Measurements from ENCODE around the gene PDLIM5. TPM values are rescaled to one million over a fixed set of nuclear protein-coding genes. Genes with fewer than 3 reads are reported as not detected.

Gene PDLIM5
- total RNA-seq, 2 donors from 2014 or later: 16.3 to 22.7 TPM

DNA sequence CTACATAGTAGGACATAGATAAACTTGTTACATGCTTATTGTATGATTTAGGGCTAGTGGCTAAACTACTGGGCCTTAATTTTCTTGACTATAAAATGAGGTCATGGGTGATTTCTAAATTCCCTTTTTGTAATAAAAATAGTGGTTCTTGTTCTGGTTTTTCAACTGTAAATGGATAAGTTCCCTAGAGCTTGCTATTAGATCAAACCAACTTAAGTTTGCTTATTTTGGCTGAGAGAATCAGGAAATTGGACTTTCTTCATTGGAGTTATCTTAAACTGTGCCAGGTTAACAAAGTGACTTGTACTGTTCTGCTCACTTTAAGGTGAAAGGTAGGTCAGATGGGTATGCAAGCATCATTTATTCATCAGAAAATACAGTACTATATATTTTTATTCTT, 78.3 kb downstream of the PDLIM5 start:
- H3K36me3 Mint-ChIP-seq (ENCODE audit: low read depth): peaks cover 4% of the 10 kb centered on the region
- no peaks in the 10 kb centered on the region for H3K4me1 Mint-ChIP-seq
- H3K4me3 Mint-ChIP-seq: no peak overlapping the region
- ATAC-seq (replicated peaks): no peak
- H3K27ac Mint-ChIP-seq: no peak overlapping the region
- no peaks in the 10 kb centered on the region for H3K9me3 Mint-ChIP-seq
- no peaks in the 10 kb centered on the region for H3K27me3 Mint-ChIP-seq

DNA sequence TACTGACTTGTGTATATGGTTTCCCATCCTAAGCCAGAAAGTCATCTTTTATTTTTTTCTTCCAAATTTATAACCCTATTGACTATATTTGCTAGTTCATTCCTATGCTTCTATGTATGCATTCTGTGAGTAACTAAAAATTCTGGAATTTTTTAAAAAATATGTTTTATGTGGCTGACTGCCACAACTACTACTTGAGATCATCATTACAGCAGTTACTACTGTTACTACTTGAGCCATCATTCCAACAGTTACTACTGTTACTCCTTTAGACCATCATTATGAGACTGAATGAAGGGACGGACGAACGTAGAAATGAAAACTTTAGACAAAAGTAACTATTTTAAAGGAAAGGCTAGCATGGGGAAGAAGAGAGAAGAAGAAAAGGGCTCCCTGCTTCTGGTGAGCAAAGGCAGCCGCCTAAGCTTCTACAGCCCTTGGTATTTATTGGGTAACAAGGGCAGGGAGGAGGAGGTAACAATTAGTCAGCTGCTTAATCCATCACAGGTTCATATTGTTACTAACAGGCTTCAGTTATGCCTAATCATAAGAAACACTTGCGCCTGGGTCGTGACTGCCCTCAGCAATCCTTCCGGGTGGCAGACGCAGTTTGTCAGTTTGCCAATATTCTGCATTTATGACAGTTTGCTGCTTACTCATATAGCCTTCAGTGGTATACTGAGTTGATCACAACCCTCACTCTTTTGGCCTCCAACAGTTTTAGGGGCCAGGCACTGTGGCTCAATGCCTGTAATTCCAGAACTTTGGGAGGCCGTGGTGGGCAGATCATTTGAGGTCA, 80.4 kb downstream of the PDLIM5 start:
- peaks cover 3% of the 10 kb centered on the region for H3K36me3 Mint-ChIP-seq (ENCODE audit: low read depth)
- H3K4me1 Mint-ChIP-seq: no peaks in the 10 kb centered on the region
- no peak for ATAC-seq (replicated peaks)
- H3K27ac Mint-ChIP-seq: no peak overlapping the region
- H3K9me3 Mint-ChIP-seq: no peaks in the 10 kb centered on the region
- H3K27me3 Mint-ChIP-seq: no peaks in the 10 kb centered on the region
- no peak overlapping the region for H3K4me3 Mint-ChIP-seq

DNA sequence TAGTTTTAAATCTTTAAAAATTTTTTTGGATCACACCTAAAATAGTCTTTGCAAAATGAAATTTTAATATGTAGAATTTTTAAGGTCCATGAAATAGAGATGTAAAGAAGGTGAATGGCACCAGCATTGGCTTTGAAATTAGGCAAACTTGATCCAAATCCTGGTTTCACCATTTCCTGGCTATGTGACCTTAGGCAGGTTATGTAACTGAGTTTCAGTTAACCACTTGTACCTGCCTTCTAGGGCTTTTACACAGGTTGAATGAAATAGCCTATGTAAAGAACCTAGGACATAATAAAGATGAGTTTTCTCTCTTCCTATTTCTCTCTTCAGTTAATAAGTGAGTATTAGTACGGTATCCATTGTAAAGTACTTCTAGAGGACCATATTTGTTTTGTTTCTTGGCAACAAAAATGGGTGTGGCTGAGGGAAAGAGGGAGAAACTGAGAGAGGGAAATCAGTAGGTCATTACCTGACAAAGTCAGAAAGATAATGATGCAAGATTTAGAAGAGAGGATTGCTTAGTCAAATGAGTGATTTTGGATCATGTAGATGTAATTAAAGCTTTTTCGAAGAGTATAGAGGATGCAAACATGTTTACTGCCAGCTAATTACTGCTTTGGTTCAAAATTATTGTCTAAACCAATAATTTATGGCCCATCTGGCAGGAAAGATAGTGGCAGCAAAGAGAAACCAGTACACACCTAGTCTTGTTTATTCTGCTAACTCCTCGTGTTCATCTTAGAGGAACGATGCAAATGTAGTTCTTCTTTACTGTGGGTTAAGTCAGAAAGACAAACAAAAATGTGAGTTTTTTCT, 81.9 kb downstream of the PDLIM5 start:
- no peak overlapping the region for H3K27ac Mint-ChIP-seq
- ATAC-seq (replicated peaks): no peak
- no peaks in the 10 kb centered on the region for H3K36me3 Mint-ChIP-seq (ENCODE audit: low read depth)

DNA sequence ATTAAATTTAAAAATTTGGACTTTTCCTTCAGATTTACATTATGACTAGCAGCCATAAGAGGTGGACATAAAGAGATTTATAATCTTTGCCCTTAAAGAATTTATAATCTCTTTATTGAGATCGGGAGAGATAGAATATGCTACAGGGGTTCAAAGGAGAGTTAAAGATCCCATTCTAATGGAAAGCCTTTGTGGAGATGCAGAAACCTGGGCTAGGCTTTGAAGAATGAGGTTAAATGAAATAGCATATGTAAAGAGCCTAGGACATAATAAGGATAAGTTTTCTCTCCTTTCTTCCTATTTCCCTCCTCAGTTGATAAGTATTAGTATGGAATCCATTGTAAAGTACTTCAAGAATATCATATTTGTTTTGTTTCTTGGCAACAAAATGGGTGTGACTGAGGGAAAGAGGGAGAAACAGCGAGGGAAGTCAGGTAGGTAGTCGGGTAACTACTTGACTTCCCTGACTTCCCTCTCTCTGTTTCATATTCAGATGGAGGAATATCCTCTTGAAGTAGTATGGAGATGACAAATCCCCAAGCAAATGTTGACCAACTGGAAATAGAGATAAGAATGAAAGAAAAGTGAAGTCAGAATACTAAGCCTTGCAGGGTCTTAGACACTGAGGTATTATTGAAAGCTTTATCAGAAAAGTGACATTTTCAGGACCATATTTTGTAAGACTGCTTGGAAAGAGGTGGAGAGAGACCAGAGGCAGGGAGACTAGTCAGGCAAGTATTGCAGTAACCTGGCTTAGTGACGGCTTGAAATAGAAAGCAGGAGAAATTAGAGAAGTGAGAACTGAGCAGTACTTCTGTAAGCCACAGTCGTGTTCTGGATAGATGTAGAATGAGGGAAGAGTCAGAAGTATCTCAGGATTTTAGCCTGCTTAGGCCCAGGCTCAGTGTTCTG, 82.9 kb downstream of the PDLIM5 start:
- H3K27ac Mint-ChIP-seq: no peak overlapping the region
- H3K36me3 Mint-ChIP-seq (ENCODE audit: low read depth): no peaks in the 10 kb centered on the region
- no peak for ATAC-seq (replicated peaks)
- peaks cover 4% of the 10 kb centered on the region for H3K4me1 Mint-ChIP-seq
- H3K4me3 Mint-ChIP-seq: no peak overlapping the region
- no peaks in the 10 kb centered on the region for H3K27me3 Mint-ChIP-seq
- H3K9me3 Mint-ChIP-seq: no peaks in the 10 kb centered on the region

More for the DNA sequence above, 81.9 kb downstream of the PDLIM5 start:
- H3K4me3 Mint-ChIP-seq: no peak overlapping the region
- H3K4me1 Mint-ChIP-seq: no peaks in the 10 kb centered on the region
- H3K27me3 Mint-ChIP-seq: no peaks in the 10 kb centered on the region
- no peaks in the 10 kb centered on the region for H3K9me3 Mint-ChIP-seq

DNA sequence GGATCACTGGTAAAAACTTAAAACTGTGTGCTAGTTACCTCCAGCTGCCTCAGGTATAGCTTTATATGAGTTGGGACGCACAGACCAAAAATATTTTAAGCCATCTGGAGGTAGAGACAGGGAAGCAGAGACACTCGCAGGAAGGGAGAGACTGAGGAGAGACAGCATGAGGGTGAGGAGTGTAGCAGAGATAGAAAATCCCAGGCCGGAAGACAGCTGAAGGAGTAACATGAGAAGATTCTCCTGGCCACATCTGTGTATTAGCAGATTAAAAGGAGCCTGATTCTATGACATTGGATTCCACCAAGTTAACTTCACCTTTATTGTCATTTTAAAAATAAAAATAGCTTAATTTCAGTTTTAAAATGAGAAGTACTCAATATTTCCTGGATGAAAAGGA, 84.3 kb downstream of the PDLIM5 start:
- Mint-ChIP-seq H3K27me3 (no peaks in the 10 kb centered on the region), H3K36me3 (ENCODE audit: low read depth) (no peaks in the 10 kb centered on the region), H3K4me3 (no peak overlapping the region), H3K27ac (no peak overlapping the region), H3K9me3 (no peaks in the 10 kb centered on the region), H3K4me1 (peaks cover 10% of the 10 kb centered on the region)
- ATAC-seq (replicated peaks): no peak

DNA sequence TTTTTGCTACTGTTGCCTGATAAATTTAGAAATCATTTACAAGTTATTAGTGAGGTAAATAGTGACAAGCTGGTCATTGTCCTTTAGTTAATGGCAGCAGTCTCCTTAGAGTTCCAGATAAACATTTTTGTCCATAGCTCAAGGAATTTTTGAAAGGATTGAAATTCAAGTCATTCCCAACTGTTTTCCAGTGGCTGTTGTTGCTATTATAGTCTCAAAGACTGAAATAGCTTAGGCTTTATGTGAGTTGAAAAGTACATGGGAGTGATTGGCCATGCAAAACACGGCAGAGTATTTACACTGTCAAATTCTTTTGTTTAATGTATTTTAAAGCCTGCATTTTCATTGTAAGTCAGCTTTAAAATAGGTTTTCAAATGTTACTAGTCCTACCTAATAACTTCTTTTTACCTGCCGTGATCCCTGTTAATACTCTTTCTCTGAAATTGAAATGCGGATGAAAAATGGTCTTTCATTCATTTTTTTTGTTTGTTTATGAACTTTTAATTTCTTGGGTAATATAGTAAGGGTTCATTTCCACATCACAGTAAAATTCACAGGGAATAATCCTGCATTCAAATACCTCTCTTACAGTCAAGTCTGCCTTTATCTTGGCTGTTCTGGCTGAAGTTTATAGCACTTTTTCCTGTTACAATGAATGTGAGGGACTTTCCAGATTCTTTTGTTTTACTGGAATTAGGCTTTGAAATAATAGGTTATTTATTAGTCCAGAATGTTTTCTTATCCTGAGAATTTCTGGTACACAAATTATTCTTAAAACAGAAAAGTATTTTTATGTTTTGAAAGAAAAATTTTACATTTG, 85.1 kb downstream of the PDLIM5 start:
- Mint-ChIP-seq H3K9me3 (no peaks in the 10 kb centered on the region), H3K27me3 (no peaks in the 10 kb centered on the region), H3K4me3 (no peak overlapping the region), H3K36me3 (ENCODE audit: low read depth) (no peaks in the 10 kb centered on the region), H3K27ac (no peak overlapping the region), H3K4me1 (peaks cover 10% of the 10 kb centered on the region)
- ATAC-seq (replicated peaks): no peak

DNA sequence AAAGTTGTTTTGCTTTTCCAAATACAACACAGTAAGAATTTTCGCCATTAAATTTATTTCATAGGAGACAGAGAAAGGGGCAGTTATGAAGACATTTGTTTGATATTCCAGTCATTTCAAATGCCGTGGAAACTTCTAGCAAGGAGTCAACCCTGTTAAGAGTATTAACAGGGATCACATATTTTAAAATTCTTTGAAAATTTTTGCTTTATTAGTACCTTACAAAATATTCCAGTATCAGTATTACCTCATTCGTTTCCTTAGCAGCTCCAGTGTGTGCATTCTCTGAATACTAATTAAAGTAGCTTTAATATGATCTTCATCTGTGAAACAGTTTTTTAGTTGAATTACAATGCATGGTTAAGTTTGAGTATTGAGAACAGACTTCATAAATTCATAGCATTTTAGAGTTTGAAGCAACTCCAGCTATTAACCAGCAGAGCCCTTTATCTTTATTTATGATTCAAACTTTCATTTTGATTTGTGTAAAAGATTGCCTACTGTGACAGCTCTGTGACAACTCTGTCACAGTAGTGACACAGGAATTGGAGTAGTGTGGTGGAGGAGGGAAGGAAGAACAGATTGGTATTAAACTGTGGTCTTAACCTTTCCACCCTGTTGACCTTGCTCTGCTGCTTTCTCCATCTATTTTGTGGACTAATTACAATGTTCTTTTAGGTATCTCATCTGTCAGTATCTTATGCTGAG, 86.3 kb downstream of the PDLIM5 start:
- Mint-ChIP-seq H3K36me3 (ENCODE audit: low read depth) (no peaks in the 10 kb centered on the region), H3K9me3 (no peaks in the 10 kb centered on the region), H3K4me1 (peaks cover 10% of the 10 kb centered on the region), H3K27me3 (no peaks in the 10 kb centered on the region), H3K4me3 (no peak overlapping the region), H3K27ac (no peak overlapping the region)
- ATAC-seq (replicated peaks): no peak

DNA sequence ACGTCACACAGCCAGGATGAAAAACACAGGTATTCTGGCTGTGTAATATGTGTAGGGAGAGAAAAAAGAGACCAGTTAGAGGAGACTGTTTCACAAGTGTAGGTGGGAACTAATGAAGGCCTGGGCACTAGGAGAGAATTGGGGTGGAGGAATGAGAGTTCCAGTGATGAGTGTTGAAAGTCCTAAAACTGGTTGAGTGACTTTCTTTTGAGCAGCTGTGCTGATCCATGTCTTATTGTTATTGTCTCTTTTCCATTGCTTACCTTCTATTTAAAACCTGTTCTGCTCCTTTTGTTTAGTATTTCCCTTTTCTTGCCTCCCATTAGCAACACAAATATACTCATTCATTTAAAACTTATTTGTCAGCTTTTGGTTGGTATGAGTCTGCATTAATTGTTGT, 88.7 kb downstream of the PDLIM5 start:
- Mint-ChIP-seq H3K27ac (no peak overlapping the region), H3K36me3 (ENCODE audit: low read depth) (no peaks in the 10 kb centered on the region), H3K4me3 (no peak overlapping the region), H3K9me3 (no peaks in the 10 kb centered on the region), H3K4me1 (peaks cover 10% of the 10 kb centered on the region), H3K27me3 (no peaks in the 10 kb centered on the region)
- no peak for ATAC-seq (replicated peaks)

DNA sequence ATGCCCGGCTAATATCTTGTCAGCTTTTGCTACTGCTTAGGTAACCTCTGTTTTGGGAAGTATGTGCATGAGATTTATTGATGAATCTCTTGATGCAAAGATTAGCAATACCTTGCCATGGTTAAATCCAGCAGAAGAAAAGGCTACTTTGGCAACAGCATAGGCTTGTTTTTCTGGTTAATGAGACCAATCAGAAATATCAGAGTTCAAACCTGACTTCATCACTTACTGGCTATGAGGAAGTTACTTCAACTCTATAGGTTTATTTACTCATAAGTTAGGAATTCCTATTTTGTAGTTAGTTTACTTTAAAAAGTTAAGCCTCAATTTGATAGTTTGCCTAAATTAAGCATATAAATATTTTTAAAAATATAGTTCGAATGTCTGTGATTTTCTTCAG, 93.1 kb downstream of the PDLIM5 start:
- H3K9me3 Mint-ChIP-seq: no peaks in the 10 kb centered on the region
- no peaks in the 10 kb centered on the region for H3K27me3 Mint-ChIP-seq
- no peak overlapping the region for H3K4me3 Mint-ChIP-seq
- no peak for ATAC-seq (replicated peaks)
- no peaks in the 10 kb centered on the region for H3K36me3 Mint-ChIP-seq (ENCODE audit: low read depth)
- H3K4me1 Mint-ChIP-seq: peaks cover 4% of the 10 kb centered on the region
- no peak overlapping the region for H3K27ac Mint-ChIP-seq

DNA sequence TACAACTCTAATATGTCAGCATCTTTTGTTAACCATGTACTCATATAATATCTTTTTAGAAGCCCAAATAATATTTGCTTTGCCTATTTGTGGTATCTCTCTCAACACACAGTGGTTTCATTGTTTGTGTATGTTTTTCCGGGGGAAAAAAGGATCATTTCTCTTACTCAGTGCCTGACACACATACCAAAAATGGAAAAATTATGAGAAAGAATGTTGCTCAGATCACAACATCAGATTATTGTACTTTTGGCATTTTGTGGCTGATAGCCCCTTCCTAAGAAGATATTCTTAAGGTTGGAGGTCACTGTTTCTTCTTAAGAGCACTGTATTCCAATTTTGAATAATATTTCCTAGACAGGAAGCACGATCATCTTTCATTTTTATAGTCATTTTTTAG, 93.6 kb downstream of the PDLIM5 start:
- H3K27me3 Mint-ChIP-seq: no peaks in the 10 kb centered on the region
- H3K9me3 Mint-ChIP-seq: no peaks in the 10 kb centered on the region
- no peak overlapping the region for H3K4me3 Mint-ChIP-seq
- H3K4me1 Mint-ChIP-seq: peaks cover 4% of the 10 kb centered on the region
- no peaks in the 10 kb centered on the region for H3K36me3 Mint-ChIP-seq (ENCODE audit: low read depth)
- ATAC-seq (replicated peaks): no peak
- H3K27ac Mint-ChIP-seq: no peak overlapping the region

DNA sequence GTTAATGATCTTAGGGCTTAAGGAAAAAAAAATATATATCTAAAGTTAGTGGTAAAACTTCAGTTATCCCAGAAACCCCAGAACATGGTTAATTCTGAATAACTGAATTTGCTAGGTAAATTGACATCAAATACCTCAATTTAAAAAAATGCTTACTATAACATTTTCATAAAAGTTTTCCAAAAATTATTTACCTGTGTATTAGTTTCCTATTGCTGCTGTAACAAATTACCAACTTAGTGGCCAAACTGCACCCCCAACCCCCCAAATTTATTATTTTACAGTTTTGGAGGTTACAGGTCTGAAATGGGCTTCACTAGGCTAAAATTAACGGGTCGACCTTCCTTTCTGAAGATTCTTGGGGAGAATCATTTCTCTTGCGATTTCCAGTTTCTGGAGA, 95.2 kb downstream of the PDLIM5 start:
- H3K4me1 Mint-ChIP-seq: no peaks in the 10 kb centered on the region
- no peak for ATAC-seq (replicated peaks)
- no peaks in the 10 kb centered on the region for H3K36me3 Mint-ChIP-seq (ENCODE audit: low read depth)
- H3K27me3 Mint-ChIP-seq: no peaks in the 10 kb centered on the region
- no peak overlapping the region for H3K27ac Mint-ChIP-seq
- no peak overlapping the region for H3K4me3 Mint-ChIP-seq
- H3K9me3 Mint-ChIP-seq: no peaks in the 10 kb centered on the region

DNA sequence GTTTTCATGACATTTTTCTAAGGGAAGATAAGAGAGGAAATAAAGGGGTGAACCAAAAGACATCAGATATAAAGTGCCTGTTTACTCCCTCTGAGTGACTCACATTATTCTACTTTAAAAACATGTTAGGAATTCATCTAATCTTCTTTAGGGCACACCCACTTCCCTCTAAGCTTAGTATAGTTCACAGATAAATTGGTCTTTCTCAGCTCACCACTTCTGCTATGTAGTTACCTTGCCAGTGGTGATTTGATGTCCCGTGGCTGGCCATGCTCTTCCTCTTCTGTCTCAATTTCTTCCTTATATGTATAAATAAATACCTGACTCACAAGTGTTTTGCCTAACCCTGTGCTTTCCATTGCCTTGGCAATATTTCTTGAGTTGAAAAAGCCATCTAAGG, 96.8 kb downstream of the PDLIM5 start:
- Mint-ChIP-seq H3K36me3 (ENCODE audit: low read depth) (no peaks in the 10 kb centered on the region), H3K4me3 (no peak overlapping the region), H3K27ac (no peak overlapping the region), H3K27me3 (no peaks in the 10 kb centered on the region), H3K9me3 (no peaks in the 10 kb centered on the region), H3K4me1 (no peaks in the 10 kb centered on the region)
- ATAC-seq (replicated peaks): no peak

DNA sequence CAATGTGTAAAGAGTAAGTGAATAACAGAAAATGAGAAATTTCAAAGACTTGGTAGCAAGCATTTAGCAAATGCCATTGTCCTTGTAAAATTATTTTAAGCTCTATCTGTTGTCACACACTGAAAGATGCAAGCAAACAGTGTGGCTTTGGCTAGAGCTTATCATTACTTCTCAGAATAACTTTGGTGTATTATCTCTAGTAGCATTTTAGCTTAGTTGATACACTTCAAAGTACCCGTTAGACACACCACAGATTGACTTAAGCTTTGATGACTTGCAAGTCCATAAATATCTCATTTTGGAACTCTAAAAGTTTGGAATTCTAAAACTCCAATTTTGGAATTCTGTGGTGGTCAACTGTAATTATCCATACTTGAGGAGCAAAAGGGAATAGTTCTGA, 98.6 kb downstream of the PDLIM5 start:
- no peak overlapping the region for H3K27ac Mint-ChIP-seq
- no peaks in the 10 kb centered on the region for H3K27me3 Mint-ChIP-seq
- H3K9me3 Mint-ChIP-seq: no peaks in the 10 kb centered on the region
- H3K4me1 Mint-ChIP-seq: no peaks in the 10 kb centered on the region
- no peak for ATAC-seq (replicated peaks)
- H3K4me3 Mint-ChIP-seq: no peak overlapping the region
- H3K36me3 Mint-ChIP-seq (ENCODE audit: low read depth): no peaks in the 10 kb centered on the region
